GM12865 (cell line): ENCODE data around the gene ARFGAP1.

Experiments
- DNase-seq: peaks from one replicate; pipeline ENCODE4 v3.0.0; 2010; ENCODE audit warnings: low read depth
- H3K4me3 ChIP-seq: 2 replicates; pipeline ENCODE4 v1.5.1; 2011; ENCODE audit warnings: mild to moderate bottlenecking, low read depth, low read length, control low read depth
- TF ChIP-seq, protein P1 (sequence below): IDR thresholded peaks from 2 replicates; pipeline ENCODE4 v1.5.1; 2011; ENCODE audit warnings: low read length, control low read depth, low read depth, inconsistent platforms; ENCODE audit not compliant: insufficient read depth; ENCODE audit errors: missing control alignments

The ARFGAP1 gene

DNA sequence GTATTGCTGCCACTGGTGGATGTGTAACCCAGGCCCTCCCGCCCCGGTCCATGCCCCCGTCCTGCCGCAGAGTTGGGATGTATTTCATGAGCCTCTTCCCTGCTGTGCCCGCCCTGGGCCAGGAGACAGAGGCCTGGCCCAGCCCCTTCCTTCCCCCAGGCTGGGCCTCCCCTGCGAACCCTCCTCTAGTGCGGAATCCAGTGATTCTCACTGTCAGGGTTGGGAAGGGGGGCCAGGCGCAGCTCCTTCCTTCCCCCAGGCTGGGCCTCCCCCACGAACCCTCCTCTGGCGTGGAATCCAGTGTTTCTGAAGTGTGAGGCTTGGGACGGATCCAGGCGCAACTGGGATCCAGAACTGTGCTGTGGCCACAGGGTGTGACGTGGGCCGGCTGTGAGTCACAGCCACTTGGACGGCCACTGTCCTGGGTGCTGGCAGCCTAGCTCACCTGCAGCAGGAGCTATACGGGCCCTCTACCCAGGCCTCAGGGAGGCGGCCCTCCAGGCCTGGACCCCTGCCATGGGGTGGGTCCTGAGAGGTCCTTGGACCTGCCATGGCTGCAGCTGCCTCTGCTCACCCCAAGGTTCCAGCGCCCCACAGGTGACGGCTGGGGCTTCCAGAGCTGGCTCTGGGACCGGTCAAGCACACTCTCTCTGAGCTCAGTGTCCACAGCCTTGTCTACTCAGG, 48.7 kb downstream of the ARFGAP1 start:
- no peak overlapping the region for H3K4me3 ChIP-seq
- DNase-seq: no peak
- TF ChIP-seq, protein P1, sequence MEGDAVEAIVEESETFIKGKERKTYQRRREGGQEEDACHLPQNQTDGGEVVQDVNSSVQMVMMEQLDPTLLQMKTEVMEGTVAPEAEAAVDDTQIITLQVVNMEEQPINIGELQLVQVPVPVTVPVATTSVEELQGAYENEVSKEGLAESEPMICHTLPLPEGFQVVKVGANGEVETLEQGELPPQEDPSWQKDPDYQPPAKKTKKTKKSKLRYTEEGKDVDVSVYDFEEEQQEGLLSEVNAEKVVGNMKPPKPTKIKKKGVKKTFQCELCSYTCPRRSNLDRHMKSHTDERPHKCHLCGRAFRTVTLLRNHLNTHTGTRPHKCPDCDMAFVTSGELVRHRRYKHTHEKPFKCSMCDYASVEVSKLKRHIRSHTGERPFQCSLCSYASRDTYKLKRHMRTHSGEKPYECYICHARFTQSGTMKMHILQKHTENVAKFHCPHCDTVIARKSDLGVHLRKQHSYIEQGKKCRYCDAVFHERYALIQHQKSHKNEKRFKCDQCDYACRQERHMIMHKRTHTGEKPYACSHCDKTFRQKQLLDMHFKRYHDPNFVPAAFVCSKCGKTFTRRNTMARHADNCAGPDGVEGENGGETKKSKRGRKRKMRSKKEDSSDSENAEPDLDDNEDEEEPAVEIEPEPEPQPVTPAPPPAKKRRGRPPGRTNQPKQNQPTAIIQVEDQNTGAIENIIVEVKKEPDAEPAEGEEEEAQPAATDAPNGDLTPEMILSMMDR: no peak

DNA sequence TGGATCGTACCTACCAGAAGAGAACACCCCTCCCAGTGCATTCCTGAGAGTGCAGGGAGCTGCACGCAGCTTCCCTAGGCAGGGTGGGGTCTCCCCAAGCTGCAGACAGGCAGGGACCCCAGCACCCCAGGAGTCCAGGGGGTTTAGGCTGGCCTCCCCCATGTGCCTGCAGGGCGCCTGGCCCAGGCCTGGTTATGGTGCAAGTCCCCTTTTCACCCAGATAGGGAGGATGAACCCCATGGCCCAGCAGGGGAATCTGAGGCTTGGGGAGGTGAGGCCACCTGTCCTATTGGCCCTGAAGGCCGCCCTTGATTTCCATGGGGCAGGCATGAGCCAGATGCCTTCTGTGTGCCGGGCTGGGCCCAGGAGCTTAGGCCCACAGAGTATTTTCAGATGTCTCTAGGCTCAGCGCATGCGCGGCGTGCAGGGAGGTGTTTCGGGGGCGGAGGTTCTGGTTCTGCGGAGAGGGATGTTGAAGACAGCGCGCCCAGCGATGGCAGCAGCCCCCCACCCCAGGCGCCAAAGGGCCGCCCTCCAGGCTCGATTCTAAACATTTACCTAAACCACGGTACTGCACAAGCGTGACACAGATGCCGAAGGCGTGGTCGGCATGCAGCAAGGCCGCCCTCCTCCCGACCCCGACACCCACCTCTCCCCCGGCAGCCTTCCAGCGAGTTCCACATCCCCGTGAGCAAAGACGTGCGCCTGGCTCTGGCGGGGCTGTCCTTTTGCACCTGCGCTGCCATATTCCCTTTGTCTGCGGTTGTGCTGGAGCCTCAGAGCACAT, 49.7 kb downstream of the ARFGAP1 start:
- TF ChIP-seq, protein P1: no peak
- no peak for DNase-seq
- no peak overlapping the region for H3K4me3 ChIP-seq

DNA sequence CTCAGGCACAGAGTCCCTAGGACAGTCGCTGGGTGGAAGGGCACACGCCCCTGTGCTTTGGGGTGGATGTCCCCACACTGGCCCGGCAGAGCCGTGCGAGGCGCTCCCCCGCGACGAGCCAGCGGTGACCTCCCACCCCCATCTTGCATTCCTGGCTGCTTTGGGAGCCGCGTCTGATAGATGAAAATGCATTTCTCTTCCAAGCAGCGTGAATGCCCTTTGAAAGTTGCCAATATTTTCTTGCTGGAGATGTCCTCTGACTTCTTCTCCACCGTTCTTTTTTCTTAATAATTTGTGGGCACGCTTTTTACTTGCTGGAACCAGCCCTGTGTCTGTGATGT, 50.3 kb downstream of the ARFGAP1 start:
- no peak overlapping the region for H3K4me3 ChIP-seq
- DNase-seq: no peak
- TF ChIP-seq, protein P1: no peak

DNA sequence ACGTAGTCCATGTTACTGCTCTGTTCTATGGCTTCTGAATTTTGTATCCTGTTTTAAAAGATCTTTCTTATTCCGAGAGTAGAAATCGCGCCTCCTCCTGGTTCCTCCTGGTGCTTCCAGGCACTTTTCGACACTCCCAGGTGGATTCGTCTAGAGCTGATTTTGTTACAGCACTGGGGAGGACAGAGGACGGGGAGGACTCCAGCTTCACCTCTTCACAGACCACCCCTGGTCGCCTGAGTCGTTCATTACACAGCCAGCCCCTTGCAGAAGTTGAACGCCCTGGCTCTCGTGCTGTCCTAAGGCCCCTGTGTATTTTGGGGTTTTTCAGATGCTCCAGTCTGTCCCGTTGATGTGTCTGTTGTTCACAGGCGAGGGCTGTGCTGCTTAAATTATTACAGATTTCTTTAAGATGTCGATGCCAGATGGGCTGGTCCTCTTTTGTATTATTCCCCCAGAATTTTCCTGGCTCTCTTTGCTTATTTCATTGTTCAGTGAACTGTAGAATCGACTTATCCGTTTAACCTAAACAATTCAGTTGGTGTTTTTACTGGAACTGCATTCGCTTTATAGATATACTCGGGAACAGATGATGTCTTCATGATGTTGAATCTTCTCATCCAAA, 50.9 kb downstream of the ARFGAP1 start:
- no peak overlapping the region for H3K4me3 ChIP-seq

DNA sequence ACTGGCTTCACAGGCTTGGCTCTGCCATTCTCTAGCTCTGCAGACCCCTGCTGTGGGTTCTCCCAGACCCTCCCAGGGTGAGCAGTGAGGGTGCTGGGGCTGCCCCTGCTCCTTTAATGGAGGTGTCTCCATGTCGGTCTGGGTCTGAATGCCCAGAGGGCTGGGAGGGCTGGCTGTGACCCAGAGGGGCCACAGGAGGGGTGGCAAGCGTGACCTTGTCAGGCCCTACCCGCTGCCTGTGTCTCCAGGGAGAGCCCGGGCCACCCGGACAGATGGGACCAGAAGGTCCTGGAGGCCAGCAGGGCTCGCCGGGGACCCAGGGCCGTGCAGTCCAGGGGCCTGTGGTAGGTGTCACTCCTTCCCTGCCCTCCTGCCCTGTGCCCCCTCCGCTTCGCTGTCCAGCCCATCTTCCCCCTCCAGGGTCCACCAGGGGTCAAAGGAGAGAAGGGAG, 52.4 kb downstream of the ARFGAP1 start:
- no peak for DNase-seq
- TF ChIP-seq, protein P1: no peak
- H3K4me3 ChIP-seq: no peak overlapping the region

More for the DNA sequence above, 50.9 kb downstream of the ARFGAP1 start:
- DNase-seq: no peak
- TF ChIP-seq, protein P1: no peak

DNA sequence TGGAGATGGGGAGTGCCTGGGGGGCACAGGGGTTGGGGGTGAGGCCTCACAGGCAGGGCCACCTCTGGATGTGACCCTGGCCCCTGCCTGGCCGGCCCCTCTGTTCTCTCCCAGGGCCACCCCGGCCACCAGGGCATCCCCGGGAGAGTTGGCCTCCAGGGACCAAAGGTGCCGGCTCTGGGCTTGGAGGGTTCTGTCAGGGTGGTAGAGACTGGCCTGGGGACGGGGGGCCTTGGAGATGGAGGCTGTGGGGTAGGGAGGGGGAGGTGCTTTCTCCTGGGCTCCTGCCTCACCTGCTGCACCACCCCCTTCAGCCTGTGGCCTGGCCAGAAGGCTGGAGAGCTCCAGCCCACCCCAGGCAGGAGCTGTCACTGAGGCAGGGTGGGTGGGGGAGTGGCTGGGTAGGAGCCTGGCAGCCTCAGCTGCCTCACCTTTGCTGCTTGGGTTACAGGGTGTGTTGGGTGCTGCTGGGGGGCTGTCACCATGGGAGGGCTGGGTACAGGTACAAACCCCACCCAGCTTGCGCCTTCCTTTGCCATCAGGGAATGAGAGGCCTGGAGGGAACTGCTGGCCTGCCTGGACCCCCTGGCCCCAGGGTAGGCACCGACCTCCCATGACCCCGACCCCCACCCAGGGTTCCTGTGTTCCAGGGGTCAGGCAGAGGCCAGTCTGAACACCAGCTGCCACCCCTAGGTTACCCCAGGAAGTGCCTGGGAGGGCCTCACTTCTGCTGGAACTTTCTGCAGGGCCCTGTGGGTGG, 53.1 kb downstream of the ARFGAP1 start:
- TF ChIP-seq, protein P1: no peak
- DNase-seq: no peak
- no peak overlapping the region for H3K4me3 ChIP-seq
